Right forelimb (tissue), 1 donor: Measurements from ENCODE around the gene SEPTIN11.

Experiments used
- DNase-seq: peaks from one replicate; pipeline ENCODE4 v3.0.0-alpha.2; 2018

The SEPTIN11 gene

GRCh38 chr4:76949276-76950051 is at the start of gene SEPTIN11:
Gene SEPTIN11, plus strand, starts transcription at chr4:76949752. Its CDS starts 152 bp downstream, at chr4:76949904.
- DNase-seq, result peak; percentile 97

GRCh38 chr4:76902233-76902890 is 47.2 kb upstream of the SEPTIN11 start:
- DNase-seq, result no peak

GRCh38 chr4:76904646-76905190 is 44.8 kb upstream of the SEPTIN11 start:
- DNase-seq, result no peak

GRCh38 chr4:76905521-76905920 is 44.0 kb upstream of the SEPTIN11 start:
- no peak for DNase-seq

- no peak for DNase-seq
These were observed 39.8 kb upstream of the SEPTIN11 start for GRCh38 chr4:76909711-76910110.

- no peak for DNase-seq
These were observed 28.8 kb upstream of the SEPTIN11 start for GRCh38 chr4:76920715-76921114.

- DNase-seq, result no peak
These were observed 25.8 kb upstream of the SEPTIN11 start for GRCh38 chr4:76923619-76924357.

GRCh38 chr4:76926841-76927240 is 22.7 kb upstream of the SEPTIN11 start:
- DNase-seq, result no peak

GRCh38 chr4:76930685-76931084 is 18.9 kb upstream of the SEPTIN11 start:
- no peak for DNase-seq

- DNase-seq, result no peak
These were observed 18.5 kb upstream of the SEPTIN11 start for GRCh38 chr4:76931087-76931486.

- DNase-seq, result no peak
These were observed 17.8 kb upstream of the SEPTIN11 start for GRCh38 chr4:76931576-76932276.

GRCh38 chr4:76939184-76939583 is 10.4 kb upstream of the SEPTIN11 start:
- DNase-seq, result no peak

GRCh38 chr4:76943129-76943620 is 6.4 kb upstream of the SEPTIN11 start:
- DNase-seq, result no peak

- DNase-seq, result no peak
These were observed 5.8 kb upstream of the SEPTIN11 start for GRCh38 chr4:76943790-76944189.

- DNase-seq, result no peak
These were observed 2.2 kb upstream of the SEPTIN11 start for GRCh38 chr4:76947369-76947768.

GRCh38 chr4:76948443-76949275 is 893 bp upstream of the SEPTIN11 start:
- peak; percentile 85 for DNase-seq

- peak; percentile 80 for DNase-seq
These were observed 752 bp downstream of the SEPTIN11 start for GRCh38 chr4:76950052-76950955.

- no peak for DNase-seq
These were observed 1.6 kb downstream of the SEPTIN11 start for GRCh38 chr4:76950956-76951671.

GRCh38 chr4:76951672-76952010 is 2.1 kb downstream of the SEPTIN11 start:
- DNase-seq, result no peak

- DNase-seq, result no peak
These were observed 2.5 kb downstream of the SEPTIN11 start for GRCh38 chr4:76952071-76952470.
